Endothelial cell of umbilical vein (primary cell): ENCODE measurements around the gene GCAT. TPM values are rescaled to one million over a fixed set of nuclear protein-coding genes. Genes with fewer than 3 reads are reported as not detected.
A peak's percentile ranks its signal among the peaks of the same experiment; 100 is the strongest.

ENCODE experiments used
- BruUV-seq: library from RNA; stranded (reverse); fragments of 400-500 nt; replicated peaks from 2 replicates; lab custom pipeline; 2021; lab: Mats Ljungman, UMichigan
- CTCF ChIA-PET: fragments of 300-600, 350-600 bp; sonication (Branson Sonifier 250); formaldehyde crosslinking; loops from one replicate; lab custom pipeline; 2021; ENCODE audit warnings: antibody characterized with exemption, inconsistent platforms; lab: Charles Lee
- POLR2A ChIA-PET: fragments of 300-600, 350-600 bp; sonication (Branson Sonifier 250); formaldehyde crosslinking; loops from one replicate; lab custom pipeline; 2021; ENCODE audit warnings: antibody characterized with exemption, inconsistent platforms; lab: Charles Lee
- DNase-seq: peaks from one replicate; pipeline ENCODE4 v3.0.0-alpha.2; 2011; ENCODE audit warnings: low read depth, low spot score
- FAIRE-seq: peaks from 2 replicates; lab custom pipeline; 2011; peaks lifted over from hg19 to GRCh38; lab: Jason Lieb, UNC
- H2AFZ ChIP-seq: 2 replicates; pipeline ENCODE4 v1.6.0; 2012; ENCODE audit warnings: low read depth, low read length, control low read depth, inconsistent platforms
- H3K27ac ChIP-seq: 2 replicates; pipeline ENCODE4 v1.5.1; 2011; ENCODE audit warnings: low read depth, mild to moderate bottlenecking, control low read depth, low read length, moderate library complexity; ENCODE audit not compliant: insufficient read depth
- H3K27me3 ChIP-seq, 2 experiments: 2 replicates each; pipeline versions ENCODE4 v1.6.0 to v1.6.1; 2011; ENCODE audit warnings: low read length in 2 of 2, mixed read lengths in 1 of 2; ENCODE audit not compliant: control insufficient read depth in 2 of 2, insufficient read depth in 2 of 2
- H3K36me3 ChIP-seq, 2 experiments: 2 replicates in 1 of 2; 3 replicates in 1 of 2; pipeline ENCODE4 v1.5.1; 2011; ENCODE audit warnings: low read length in 2 of 2, mild to moderate bottlenecking in 1 of 2, moderate library complexity in 1 of 2; ENCODE audit not compliant: control insufficient read depth in 2 of 2, insufficient read depth in 2 of 2; ENCODE audit errors: extremely low read depth in 1 of 2
- H3K4me1 ChIP-seq: 3 replicates; pipeline ENCODE4 v1.5.1; 2011; ENCODE audit warnings: mild to moderate bottlenecking, low read length; ENCODE audit not compliant: control insufficient read depth, insufficient read depth; ENCODE audit errors: extremely low read depth
- H3K4me2 ChIP-seq: 2 replicates; pipeline ENCODE4 v1.6.1; 2011; ENCODE audit warnings: low read length, control low read depth, mixed read lengths; ENCODE audit not compliant: insufficient read depth
- H3K4me3 ChIP-seq, 3 experiments: fragments of 200-600 bp in 1 of 3; sonication (generic), shearing (Covaris generic) in 1 of 3; replicated peaks in 1 of 3; 2 replicates each; pipeline ENCODE4 v1.5.1; 2011 to 2016; ENCODE audit warnings: control low read depth in 3 of 3, low read length in 3 of 3, mild to moderate bottlenecking in 2 of 3, inconsistent platforms in 1 of 3, low read depth in 1 of 3, moderate library complexity in 1 of 3; ENCODE audit not compliant: insufficient read depth in 1 of 3
- H3K79me2 ChIP-seq: 2 replicates; pipeline ENCODE4 v1.6.0; 2012; ENCODE audit warnings: low read length, inconsistent platforms; ENCODE audit not compliant: control insufficient read depth, insufficient read depth
- H3K9ac ChIP-seq: replicated peaks from 2 replicates; pipeline ENCODE3; 2011; ENCODE audit warnings: low read length, control low read depth; ENCODE audit not compliant: insufficient read depth; ENCODE audit errors: extremely low read depth
- H3K9me1 ChIP-seq: replicated peaks from 3 replicates; pipeline ENCODE4 v1.6.0; 2011; ENCODE audit warnings: mild to moderate bottlenecking, low read length; ENCODE audit not compliant: control insufficient read depth, insufficient read depth; ENCODE audit errors: extremely low read depth
- H3K9me3 ChIP-seq: replicated peaks from 2 replicates; pipeline ENCODE4 v1.5.1; 2012; ENCODE audit warnings: low read length, inconsistent platforms; ENCODE audit not compliant: control insufficient read depth, insufficient read depth
- H4K20me1 ChIP-seq: replicated peaks from 2 replicates; pipeline ENCODE3; 2011; ENCODE audit warnings: mild to moderate bottlenecking, low read length; ENCODE audit not compliant: control insufficient read depth, insufficient read depth; ENCODE audit errors: extremely low read depth
- CTCF ChIP-seq, 2 donors: IDR thresholded peaks; 1 replicate in 1 of 2; 2 replicates in 1 of 2; pipeline ENCODE4 v1.5.1; 2011; ENCODE audit warnings: low read length in 2 of 2, mild to moderate bottlenecking in 2 of 2, moderate library complexity in 2 of 2, control low read depth in 1 of 2, inconsistent platforms in 1 of 2, low read depth in 1 of 2; ENCODE audit not compliant: insufficient read depth in 1 of 2; ENCODE audit errors: extremely low read depth in 1 of 2
- EZH2 ChIP-seq: IDR thresholded peaks from 2 replicates; pipeline ENCODE4 v1.6.1; 2012; ENCODE audit warnings: borderline replicate concordance, low read depth, mild to moderate bottlenecking, moderate library complexity, low read length, inconsistent platforms; ENCODE audit not compliant: severe bottlenecking
- FOS ChIP-seq: IDR thresholded peaks from 2 replicates; pipeline ENCODE4 v1.6.1; 2011; ENCODE audit warnings: mild to moderate bottlenecking, low read length, moderate library complexity, borderline replicate concordance; ENCODE audit not compliant: insufficient read depth
- GATA2 ChIP-seq: IDR thresholded peaks from 2 replicates; pipeline ENCODE4 v1.7.0; 2011; ENCODE audit warnings: low read depth, mild to moderate bottlenecking, moderate library complexity, mixed read lengths, low read length; ENCODE audit not compliant: insufficient read length, insufficient read depth
- JUN ChIP-seq: IDR thresholded peaks from 2 replicates; pipeline ENCODE4 v1.6.1; 2011; ENCODE audit warnings: borderline replicate concordance, low read depth; ENCODE audit not compliant: insufficient read length, insufficient read depth
- MYC ChIP-seq: IDR thresholded peaks from one replicate; pipeline ENCODE4 v1.6.1; 2011; ENCODE audit warnings: mild to moderate bottlenecking, low read depth, low read length
- POLR2A ChIP-seq: IDR thresholded peaks from 2 replicates; pipeline ENCODE4 v1.6.1; 2012; ENCODE audit warnings: low read depth, mild to moderate bottlenecking, control low read depth, low read length
- POLR2AphosphoS5 ChIP-seq: IDR thresholded peaks from 2 replicates; pipeline ENCODE4 v1.6.1; 2012; ENCODE audit warnings: low read depth, mild to moderate bottlenecking, control low read depth, low read length, moderate library complexity; ENCODE audit not compliant: insufficient read depth
- dilution Hi-C: fragments of 300-500 bp; cut with MboI; formaldehyde crosslinking; loops from one replicate; pipeline ENCODE4 v1.15.0; 2019; ENCODE audit warnings: low sequenced_read_pairs; ENCODE audit not compliant: extremely low pct_ligation_motif_present
- intact Hi-C: fragments of 100-400 bp; cut with micrococcal nuclease; formaldehyde crosslinking; loops from one replicate; pipeline ENCODE4 v1.10.0; 2022
- polyA plus RNA-seq, 4 experiments: library from polyadenylated mRNA; depleted of rRNA in 3 of 4; stranded (reverse) in 3 of 4; unstranded in 1 of 4; fragments of >200 nt; gene quantifications; 2 replicates each; pipeline versions ENCODE4 v1.2.1 to v1.2.3, GENCODE V29; 2011 to 2012; ENCODE audit warnings: missing spikeins in 1 of 4
- total RNA-seq: library from RNA; stranded (reverse); gene quantifications from 2 replicates; pipeline ENCODE4 v1.2.3, GENCODE V29; 2021
- TF ChIP-seq, protein P1 (sequence below): IDR thresholded peaks from 2 replicates; pipeline ENCODE4 v1.6.1; 2011; ENCODE audit not compliant: insufficient read depth, insufficient read length

Gene GCAT
- total and polyA plus RNA-seq, 2 donors (not counting 3 experiments of a cell fraction or from before 2014, with no cell fraction given): 19.7 TPM

DNA sequence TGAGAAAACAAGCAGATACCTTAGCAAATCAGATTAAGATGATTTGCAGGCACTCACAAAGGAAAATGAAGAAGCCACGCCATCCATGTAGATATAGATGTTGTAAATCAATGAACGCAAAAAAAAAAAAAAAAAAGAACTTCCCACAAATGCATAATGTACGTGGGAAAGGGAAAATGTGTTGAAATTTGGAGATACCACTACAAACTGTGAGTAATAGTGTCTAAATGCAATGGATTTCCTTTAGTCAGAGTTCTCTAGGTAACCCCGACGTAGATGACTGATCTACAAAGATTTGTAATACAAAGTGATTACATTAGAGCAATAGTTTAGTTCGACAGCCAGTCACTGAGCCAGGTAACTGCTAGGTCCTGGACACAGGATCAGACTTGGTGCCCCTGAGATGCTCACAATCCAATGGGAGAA lies 37.2 kb downstream of the GCAT start:
- Histone ChIP-seq H3K27ac (no peak overlapping the region), H3K9me3 (no peaks in the 10 kb centered on the region), H3K27me3 (no peaks in the 10 kb centered on the region), H3K4me3 (peak overlapping the region in 2 of 3 experiments; percentile 15 to 52), H3K36me3 (peaks cover 0 to under 1% of the 10 kb centered on the region in 2 experiments), H2AFZ (no peak overlapping the region), H3K9me1 (no peaks in the 10 kb centered on the region), H3K9ac (no peak overlapping the region), H3K4me2 (no peak overlapping the region), H3K4me1 (peaks cover 14% of the 10 kb centered on the region), H3K79me2 (peaks cover 30% of the 10 kb centered on the region), H4K20me1 (no peaks in the 10 kb centered on the region)
- dilution Hi-C loops (no loop called here), intact Hi-C loops (loop anchor here (1.0 kb wide), 1 partner anchor 18 kb away; no protein-coding TSS in a partner anchor)
- ChIA-PET CTCF (interaction anchor here (1.6 to 2.2 kb wide), 3 partner anchors 17 to 27 kb away, joined by 5 to 21 read pairs (median 10); no protein-coding TSS in a partner anchor), POLR2A (interaction anchor here (0.7 to 1.7 kb wide), 2 partner anchors 10 to 1474 kb away, joined by 3 read pairs; no protein-coding TSS in a partner anchor)
- BruUV-seq: no TSS peak
- DNase-seq: no peak
- TF ChIP-seq, protein P1, sequence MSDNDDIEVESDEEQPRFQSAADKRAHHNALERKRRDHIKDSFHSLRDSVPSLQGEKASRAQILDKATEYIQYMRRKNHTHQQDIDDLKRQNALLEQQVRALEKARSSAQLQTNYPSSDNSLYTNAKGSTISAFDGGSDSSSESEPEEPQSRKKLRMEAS: no peak
- TF ChIP-seq POLR2A (no peak), EZH2 (no peak), FOS (no peak), POLR2AphosphoS5 (no peak), GATA2 (no peak), JUN (no peak), MYC (no peak), CTCF (IDR thresholded peaks at IDR 0.05; ENCODE audit: extremely low read depth in 1 of 2, insufficient read depth in 1 of 2, low read depth in 1 of 2, low read length in 2 of 2) (no peak)
- no peak for FAIRE-seq
